ENCODE measurements around the gene NPTXR.
"Not testable (repeated sequence)": the region's sequence is repeated elsewhere in the genome, so short reads cannot be mapped to it uniquely, and the experiment has no call there.

The NPTXR gene

DNA sequence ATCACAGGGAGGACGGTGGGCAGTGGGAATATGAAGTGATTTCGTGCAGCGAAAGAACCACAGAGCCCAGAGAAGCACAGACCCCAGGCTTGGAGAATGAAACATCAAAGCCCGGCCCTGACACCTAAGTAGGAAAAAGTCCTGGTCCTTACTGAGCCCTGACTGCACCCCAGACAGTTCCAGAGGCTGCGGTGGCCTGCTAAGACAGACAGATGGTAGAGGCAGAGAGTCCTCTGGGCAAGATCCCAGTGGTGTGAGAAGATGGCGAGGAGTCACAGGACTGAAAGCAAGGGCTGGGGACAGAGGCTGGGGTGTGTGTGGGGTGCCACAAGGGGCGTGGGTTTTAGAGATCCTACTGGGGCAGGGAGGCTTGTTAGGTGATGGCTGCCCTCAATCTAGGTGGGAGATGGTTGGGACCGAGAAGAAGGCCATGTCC lies 24.5 kb upstream of the NPTXR start:
- DNase-seq = no peak

DNA sequence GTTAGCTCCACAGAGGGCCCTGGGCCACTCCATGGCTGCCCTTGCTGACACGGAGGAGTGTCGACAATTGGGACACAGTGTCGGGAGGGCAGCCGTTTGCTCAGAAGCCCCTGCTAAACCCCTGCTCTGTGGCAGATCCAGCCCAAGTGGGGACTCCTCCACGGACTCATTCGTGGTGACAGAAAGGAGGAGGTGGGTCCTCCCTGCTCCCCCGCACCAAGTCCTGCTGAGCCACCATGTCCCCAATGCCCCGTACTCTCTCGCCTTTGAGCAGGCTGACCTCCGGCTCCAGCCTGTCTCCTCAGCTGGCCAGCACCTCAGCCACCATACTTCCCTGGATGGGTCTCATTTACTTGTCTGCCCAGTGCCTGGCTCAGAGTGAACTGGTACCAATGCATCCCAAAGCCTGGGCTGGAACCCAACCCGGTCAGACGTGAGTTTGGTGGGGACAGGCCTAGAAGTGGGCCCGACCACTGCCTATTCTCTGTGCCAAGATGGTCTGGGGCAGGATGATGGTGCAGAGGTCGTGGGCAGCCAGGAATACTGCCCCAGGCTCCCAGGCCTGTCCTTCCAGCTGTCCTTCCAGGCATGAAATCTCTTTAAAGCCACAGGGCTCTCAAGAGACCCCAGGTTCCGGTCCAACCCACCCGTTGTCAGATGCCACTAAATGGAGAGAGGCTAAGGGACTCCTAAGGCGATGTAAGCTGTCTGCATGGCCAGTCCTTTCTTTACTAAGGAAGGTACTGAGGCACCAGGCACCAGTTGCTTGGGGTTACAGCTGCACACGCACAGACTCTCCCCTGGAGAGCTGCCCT lies 23.9 kb upstream of the NPTXR start:
- no peak for DNase-seq

DNA sequence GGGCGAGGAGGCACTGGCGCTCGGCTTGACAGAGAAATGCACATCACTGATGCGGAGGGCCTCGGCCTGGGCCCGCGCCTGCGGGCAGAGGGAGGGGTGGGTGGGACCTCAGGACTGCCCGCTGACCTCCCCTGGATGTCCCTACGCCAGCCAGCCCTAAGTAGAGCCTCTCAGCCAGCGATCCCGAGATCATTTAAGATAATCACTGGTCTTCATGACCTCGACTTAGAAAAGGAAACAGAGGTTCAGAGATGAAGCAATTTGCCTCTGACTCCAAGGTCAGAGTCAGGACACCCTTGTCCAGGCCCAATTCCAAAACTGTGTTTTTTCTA lies 23.3 kb upstream of the NPTXR start:
- DNase-seq = no peak

GRCh38 chr22:38866399-38867123 lies 22.7 kb upstream of the NPTXR start:
- no peak for DNase-seq

DNA sequence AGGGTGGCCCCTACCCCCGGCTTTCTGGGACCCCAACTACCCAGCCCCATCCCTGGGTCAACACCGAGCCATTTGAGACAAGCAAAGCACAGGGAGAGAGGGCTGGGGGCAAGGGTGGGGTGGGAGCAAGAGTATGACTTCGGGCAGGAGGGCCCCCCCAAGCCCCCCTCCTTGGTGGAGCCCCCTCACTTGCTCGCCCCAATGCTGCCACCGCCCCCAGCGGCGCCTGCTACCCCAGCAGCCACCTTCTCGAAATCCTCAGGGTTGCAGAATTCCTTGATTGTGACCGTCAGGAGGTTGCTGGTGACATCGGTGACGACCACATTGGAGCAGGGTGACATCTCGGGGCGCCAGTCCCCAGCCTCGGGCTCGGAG lies 22.2 kb upstream of the NPTXR start:
- DNase-seq = no peak

GRCh38 chr22:38865201-38866023 lies 21.6 kb upstream of the NPTXR start:
- no peak for DNase-seq

- DNase-seq = peak; percentile 36
Observed at GRCh38 chr22:38864361-38865191, 20.7 kb upstream of the NPTXR start.

GRCh38 chr22:38863531-38864131 lies 19.8 kb upstream of the NPTXR start:
- DNase-seq = no peak

DNA sequence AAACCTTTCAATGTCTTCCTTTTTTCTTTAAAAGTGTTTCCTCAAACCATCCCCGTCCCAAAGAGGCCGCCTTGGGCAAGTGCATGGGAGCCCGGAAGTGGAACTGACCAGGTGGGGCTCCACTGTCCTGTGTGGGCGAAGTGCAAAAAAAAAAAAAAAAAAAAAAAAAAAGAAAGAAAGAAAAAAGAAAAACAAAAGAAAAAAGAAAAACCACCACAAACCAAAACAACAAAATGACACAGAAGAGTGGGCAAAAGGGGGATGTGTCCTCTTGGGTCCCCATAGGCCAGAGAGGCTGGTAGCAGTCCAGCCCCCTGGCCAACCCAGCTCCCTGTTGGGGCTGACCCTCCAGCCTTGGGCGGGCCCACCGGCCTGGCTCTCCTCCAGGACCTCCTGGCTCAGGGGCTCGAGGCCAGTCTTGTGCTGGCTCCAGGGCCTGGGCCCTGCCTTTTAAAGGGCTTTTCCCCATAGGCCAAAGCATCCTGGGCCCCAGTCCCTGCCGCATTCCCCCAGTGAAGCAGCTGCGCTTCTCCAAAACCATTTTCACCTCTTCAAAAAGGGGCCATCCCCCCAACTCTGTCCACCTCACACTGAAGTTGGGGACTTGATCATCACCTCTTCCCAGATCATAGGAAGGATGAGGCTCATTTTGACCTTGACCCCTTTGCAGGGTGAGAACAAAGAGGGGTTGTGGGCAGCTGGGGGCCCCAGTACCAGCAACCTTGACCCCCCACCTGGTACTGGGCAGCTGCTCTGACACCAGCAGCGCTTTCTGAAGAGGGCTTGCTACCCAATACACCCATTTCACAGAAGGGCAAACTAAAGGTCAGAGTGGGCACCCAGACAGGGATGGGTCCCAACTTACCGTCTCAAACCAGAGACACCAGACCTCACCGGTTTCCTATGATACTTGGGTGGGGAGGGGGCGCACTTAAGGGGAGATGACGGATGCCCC lies 18.8 kb upstream of the NPTXR start:
- no peak for DNase-seq

DNA sequence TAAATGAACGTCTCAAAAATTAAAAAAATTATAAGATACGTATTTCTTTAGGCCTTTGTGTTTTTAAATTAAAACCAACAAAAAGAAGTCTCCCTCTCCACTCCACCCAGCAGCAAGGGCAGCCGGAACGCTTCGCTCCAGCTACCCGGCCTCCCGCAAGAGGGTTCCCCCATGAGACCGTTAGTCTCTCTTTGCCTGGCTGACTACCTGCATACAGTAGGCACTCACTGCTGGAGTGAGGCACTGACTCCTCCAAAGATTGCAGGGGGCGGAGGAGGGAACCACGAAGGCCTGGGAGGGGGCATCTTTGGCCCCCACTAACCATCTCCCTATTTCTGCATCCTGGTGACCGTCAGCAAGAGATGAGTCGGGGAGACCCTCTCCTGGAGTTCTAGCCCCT lies 18.1 kb upstream of the NPTXR start:
- DNase-seq = no peak

DNA sequence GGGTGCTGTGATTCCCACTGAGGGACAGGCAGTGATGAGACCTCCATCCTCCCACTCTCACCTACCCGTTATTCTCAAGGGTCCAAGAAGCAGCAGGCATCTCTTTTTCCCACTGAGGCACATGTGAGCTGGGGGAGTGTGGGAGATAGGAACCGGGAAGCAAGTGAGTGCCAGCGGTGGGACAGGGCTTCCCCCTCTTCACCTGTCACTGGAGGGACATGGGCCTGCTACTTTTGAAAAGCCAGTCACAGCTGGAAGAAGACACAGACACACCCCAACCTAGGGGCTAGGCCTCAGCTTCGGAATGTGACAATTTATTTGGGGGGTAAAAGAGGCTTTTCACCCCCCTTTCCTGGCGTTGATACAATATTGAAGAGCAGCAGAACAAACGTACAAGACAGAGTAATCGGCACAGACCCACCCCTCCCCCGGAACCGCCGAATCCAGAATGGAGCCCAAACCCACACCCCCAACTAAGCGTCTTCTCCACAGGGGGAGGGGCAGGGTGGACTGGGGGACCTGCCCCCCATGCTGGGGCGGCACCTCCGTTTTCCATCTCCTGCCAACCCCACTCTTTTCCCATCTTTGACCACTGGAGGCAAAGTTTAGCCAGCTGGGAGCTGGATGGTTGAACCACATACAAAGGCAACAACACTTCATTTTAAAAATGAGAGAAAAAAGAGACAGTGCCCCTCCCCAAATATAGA lies 17.5 kb upstream of the NPTXR start:
- no peak for DNase-seq

DNA sequence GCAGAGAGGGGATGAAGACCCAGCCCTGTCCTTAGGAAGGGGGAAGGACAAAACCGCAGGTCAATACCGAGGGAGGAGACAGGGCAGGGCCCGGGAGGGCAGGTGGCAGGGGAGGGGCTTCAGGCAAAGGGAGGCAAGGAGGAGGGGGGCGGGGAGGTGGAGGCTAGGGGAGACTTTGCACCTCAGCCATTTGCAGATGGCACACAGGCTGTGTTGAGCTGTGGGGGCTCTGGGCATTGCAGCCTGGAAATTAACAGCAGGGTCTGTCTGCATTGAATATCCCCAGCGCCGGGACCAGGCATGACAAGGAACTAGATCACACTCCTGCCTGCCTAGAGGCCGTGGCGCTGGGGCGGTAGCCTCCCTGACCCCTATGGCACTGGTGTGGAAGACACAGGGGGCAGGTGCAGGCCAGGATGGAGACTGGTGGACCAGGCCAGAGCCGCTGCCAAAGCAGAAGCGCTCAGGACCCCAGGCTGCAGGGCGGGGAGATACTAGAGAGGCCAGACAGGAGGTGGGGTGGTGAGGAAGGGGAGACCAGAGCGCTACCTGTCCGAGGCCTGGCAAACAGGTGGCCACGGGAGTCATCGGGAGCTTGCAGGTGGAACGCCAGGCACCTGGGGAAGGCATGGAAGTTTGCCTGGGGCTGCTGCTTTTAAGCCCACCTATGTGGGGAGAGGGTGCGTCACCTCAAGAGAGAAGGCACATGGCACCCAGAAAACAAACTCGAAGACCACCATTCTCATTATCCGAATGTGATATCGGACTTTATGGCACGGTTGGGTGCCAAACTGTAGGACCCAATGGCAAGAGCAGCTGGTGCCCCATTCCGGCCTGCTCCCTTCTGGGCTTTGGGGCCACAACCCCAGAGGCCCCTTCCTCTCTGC lies 16.7 kb upstream of the NPTXR start:
- no peak for DNase-seq

DNA sequence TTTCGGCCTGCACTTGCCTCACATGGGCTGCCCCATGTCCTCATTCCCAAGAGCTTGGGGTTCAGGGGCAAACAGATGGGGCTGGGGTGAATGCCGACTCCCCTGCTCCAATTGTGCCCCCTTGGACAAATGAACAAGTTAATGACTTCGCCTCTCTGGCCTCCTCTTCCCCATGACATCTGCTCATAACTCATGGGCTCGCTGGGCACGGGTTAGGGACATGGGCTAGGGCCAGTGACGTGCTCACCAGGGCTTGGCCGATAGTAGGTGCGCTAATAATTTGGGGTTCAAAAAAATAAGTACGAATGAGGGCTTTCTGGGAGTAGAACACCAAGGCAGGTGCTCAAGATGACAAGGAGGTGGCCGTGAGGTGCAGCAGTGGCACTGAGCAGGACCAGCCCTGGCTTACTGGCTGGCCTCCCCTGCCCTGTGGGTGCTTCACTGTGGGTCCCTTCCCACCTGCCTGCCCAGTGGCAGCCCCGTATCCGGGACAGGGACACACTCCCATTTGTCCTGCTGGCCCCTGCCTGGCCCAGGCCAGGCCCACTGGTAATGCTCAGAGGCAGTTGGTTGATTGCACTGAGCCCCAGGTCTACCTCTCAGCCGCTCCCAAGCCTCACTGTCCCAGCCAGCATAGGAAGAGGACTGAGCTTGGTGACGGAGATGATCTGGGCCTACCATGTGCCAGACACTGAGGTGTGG lies 15.9 kb upstream of the NPTXR start:
- no peak for DNase-seq

GRCh38 chr22:38858492-38858891 lies 14.7 kb upstream of the NPTXR start:
- no peak for DNase-seq

- DNase-seq = not testable (repeated sequence)
Observed at GRCh38 chr22:38854476-38854875, 10.6 kb upstream of the NPTXR start.

DNA sequence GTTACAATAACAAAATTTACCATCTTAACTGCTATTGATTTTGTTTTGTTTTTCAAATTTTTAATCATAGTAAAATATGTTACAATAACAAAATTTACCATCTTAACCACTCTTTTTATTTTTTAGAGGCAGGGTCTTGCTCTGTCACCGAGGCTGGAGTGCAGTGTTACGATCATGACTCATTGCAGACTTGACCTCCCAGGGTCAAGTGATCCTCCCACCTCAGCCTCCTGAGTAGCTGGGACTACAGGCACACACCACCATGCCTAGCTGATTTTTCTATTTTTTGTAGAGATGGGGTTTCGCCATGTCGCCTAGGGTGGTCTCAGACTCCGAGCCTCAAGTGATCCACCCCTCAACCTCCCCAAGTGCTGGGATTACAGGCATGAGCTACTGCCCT lies 10.1 kb upstream of the NPTXR start:
- not testable (repeated sequence) for DNase-seq

DNA sequence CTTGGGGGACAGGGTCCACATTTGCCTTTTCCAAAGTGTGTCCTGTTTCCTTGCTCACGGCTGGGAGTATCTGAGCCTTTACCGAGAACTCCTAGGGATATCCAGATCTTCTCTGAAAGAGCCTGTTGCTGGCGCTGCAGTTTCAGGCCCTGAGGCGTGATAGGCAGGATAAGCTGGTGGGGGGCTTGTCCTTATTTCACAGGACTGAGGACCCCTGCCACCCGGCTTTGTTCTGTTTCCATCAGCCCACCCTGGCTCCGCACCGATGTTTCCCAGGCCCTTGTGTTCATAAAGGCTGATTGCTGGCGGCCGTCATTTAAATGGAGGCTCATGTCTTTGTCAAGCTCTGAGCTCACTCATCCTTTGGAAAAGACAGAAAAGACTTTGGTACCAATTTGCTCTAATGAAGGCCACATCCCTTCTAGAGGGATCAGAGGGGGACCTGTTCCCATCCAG lies 9.4 kb upstream of the NPTXR start:
- DNase-seq = no peak

GRCh38 chr22:38852522-38852921 lies 8.7 kb upstream of the NPTXR start:
- DNase-seq = no peak
